ENCODE measurements around the gene ZC3HAV1L.

- TF ChIP-seq, protein P1, sequence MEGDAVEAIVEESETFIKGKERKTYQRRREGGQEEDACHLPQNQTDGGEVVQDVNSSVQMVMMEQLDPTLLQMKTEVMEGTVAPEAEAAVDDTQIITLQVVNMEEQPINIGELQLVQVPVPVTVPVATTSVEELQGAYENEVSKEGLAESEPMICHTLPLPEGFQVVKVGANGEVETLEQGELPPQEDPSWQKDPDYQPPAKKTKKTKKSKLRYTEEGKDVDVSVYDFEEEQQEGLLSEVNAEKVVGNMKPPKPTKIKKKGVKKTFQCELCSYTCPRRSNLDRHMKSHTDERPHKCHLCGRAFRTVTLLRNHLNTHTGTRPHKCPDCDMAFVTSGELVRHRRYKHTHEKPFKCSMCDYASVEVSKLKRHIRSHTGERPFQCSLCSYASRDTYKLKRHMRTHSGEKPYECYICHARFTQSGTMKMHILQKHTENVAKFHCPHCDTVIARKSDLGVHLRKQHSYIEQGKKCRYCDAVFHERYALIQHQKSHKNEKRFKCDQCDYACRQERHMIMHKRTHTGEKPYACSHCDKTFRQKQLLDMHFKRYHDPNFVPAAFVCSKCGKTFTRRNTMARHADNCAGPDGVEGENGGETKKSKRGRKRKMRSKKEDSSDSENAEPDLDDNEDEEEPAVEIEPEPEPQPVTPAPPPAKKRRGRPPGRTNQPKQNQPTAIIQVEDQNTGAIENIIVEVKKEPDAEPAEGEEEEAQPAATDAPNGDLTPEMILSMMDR (IDR thresholded peaks at IDR 0.05 in 8 of 11, conservative IDR thresholded peaks at IDR 0.05 in 3 of 11), result peak in 1 of 11 experiments; percentile 4
- no peak for TF ChIP-seq POLR2A (IDR thresholded peaks at IDR 0.05)
- TF ChIP-seq POLR2AphosphoS5 (IDR thresholded peaks at IDR 0.05), result no peak
Measured at GRCh38 chr7:138978541-138979184, 57.2 kb downstream of the ZC3HAV1L start.
